HG03558 (cell line): ENCODE measurements around the gene AMY1B.
"Not testable (repeated sequence)": the region's sequence is repeated elsewhere in the genome, so short reads cannot be mapped to it uniquely, and the experiment has no call there.

Source experiments
- ATAC-seq: cut with Tn5 transposase; IDR thresholded peaks from one replicate; pipeline ENCODE4 v1.9.1; 2021; ENCODE audit warnings: moderate number of reproducible peaks; ENCODE audit not compliant: unreplicated experiment; ENCODE audit errors: extremely low read depth

AMY1B gene

GRCh38 chr1:103696110-103696509 is at the start of gene AMY1B:
TSS of gene AMY1B (minus strand) at chr1:103696210. CDS start at chr1:103695639, 571 bp downstream.
- not testable (repeated sequence) for ATAC-seq

GRCh38 chr1:103745040-103745439 is 49.0 kb upstream of the AMY1B start:
- ATAC-seq: not testable (repeated sequence)

GRCh38 chr1:103744449-103744848 is 48.4 kb upstream of the AMY1B start:
- ATAC-seq: not testable (repeated sequence)

- not testable (repeated sequence) for ATAC-seq
Measured at GRCh38 chr1:103738031-103738430, 42.0 kb upstream of the AMY1B start.

GRCh38 chr1:103735334-103735733 is 39.3 kb upstream of the AMY1B start:
- not testable (repeated sequence) for ATAC-seq

- ATAC-seq: not testable (repeated sequence)
Measured at GRCh38 chr1:103721473-103721872, 25.5 kb upstream of the AMY1B start.

- ATAC-seq: not testable (repeated sequence)
Measured at GRCh38 chr1:103717404-103717803, 21.4 kb upstream of the AMY1B start.

GRCh38 chr1:103710381-103710780 is 14.4 kb upstream of the AMY1B start:
- not testable (repeated sequence) for ATAC-seq

- not testable (repeated sequence) for ATAC-seq
Measured at GRCh38 chr1:103707670-103708069, 11.7 kb upstream of the AMY1B start.

- not testable (repeated sequence) for ATAC-seq
Measured at GRCh38 chr1:103701256-103701655, 5.2 kb upstream of the AMY1B start.

GRCh38 chr1:103700669-103701068 is 4.7 kb upstream of the AMY1B start:
- not testable (repeated sequence) for ATAC-seq

GRCh38 chr1:103697430-103697829 is 1.4 kb upstream of the AMY1B start:
- ATAC-seq: not testable (repeated sequence)

GRCh38 chr1:103676335-103676734 is 19.7 kb downstream of the AMY1B start:
- ATAC-seq: not testable (repeated sequence)

GRCh38 chr1:103655460-103655859 is 40.5 kb downstream of the AMY1B start, which contains the start of gene AMY1A:
TSS of gene AMY1A (plus strand) at chr1:103655760. CDS start at chr1:103656331, 571 bp downstream.
- ATAC-seq: not testable (repeated sequence)

- ATAC-seq: not testable (repeated sequence)
Measured at GRCh38 chr1:103654133-103654532, 41.9 kb downstream of the AMY1B start.

- ATAC-seq: not testable (repeated sequence)
Measured at GRCh38 chr1:103650889-103651288, 45.1 kb downstream of the AMY1B start.

GRCh38 chr1:103650305-103650704 is 45.7 kb downstream of the AMY1B start:
- ATAC-seq: not testable (repeated sequence)

- not testable (repeated sequence) for ATAC-seq
Measured at GRCh38 chr1:103643908-103644307, 52.1 kb downstream of the AMY1B start.

- not testable (repeated sequence) for ATAC-seq
Measured at GRCh38 chr1:103641194-103641593, 54.8 kb downstream of the AMY1B start.
